Transverse colon (tissue), 3 donors: ENCODE data around the gene SH3RF3.

Source experiments
- POLR2A ChIP-seq: fragments of 450-650 bp; IDR thresholded peaks from one replicate; pipeline ENCODE4 v1.6.1; 2016; ENCODE audit warnings: antibody characterized with exemption, mild to moderate bottlenecking, moderate library complexity
- TF ChIP-seq, protein P1 (sequence below), 5 experiments: fragments of 200-600 bp in 3 of 5; fragments of 450-650 bp in 2 of 5; sonication (generic) in 3 of 5; IDR thresholded peaks; 1 replicate in 2 of 5; 2 replicates in 3 of 5; pipeline ENCODE4 v1.5.1; 2016 to 2017; ENCODE audit warnings: antibody characterized with exemption in 5 of 5, inconsistent platforms in 3 of 5, mild to moderate bottlenecking in 2 of 5, moderate library complexity in 1 of 5

DNA sequence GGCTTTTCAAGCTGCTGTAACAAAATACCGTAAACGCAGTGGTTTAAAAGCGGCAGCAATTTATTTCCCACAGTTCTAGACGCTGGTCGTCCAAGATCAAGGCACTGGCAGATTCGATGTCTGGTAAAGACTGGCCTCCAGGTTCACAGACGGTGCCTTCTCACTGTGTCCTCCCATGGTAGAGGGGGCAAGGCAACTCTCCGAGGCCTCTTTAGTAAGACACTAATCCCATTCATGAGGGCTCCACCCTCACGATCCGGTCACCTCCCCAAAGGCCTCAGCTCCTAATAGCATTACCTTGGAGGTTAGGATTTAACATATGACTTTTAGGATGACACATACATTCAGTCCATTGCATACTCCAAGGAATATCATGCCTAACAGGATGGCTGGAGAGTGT is 117.2 kb downstream of the SH3RF3 start:
- TF ChIP-seq, protein P1, sequence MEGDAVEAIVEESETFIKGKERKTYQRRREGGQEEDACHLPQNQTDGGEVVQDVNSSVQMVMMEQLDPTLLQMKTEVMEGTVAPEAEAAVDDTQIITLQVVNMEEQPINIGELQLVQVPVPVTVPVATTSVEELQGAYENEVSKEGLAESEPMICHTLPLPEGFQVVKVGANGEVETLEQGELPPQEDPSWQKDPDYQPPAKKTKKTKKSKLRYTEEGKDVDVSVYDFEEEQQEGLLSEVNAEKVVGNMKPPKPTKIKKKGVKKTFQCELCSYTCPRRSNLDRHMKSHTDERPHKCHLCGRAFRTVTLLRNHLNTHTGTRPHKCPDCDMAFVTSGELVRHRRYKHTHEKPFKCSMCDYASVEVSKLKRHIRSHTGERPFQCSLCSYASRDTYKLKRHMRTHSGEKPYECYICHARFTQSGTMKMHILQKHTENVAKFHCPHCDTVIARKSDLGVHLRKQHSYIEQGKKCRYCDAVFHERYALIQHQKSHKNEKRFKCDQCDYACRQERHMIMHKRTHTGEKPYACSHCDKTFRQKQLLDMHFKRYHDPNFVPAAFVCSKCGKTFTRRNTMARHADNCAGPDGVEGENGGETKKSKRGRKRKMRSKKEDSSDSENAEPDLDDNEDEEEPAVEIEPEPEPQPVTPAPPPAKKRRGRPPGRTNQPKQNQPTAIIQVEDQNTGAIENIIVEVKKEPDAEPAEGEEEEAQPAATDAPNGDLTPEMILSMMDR (IDR thresholded peaks at IDR 0.05): no peak
- TF ChIP-seq POLR2A: no peak
